WTC11 (cell line): ENCODE measurements around the gene BRD4. TPM values are rescaled to one million over a fixed set of nuclear protein-coding genes. Genes with fewer than 3 reads are reported as not detected.

ENCODE experiments used
- ATAC-seq: fragments of 200-7000 bp; cut with Tn5 transposase; 2 replicates; pipeline ENCODE4 v1.10.0; 2021; ENCODE audit warnings: mild to moderate bottlenecking, moderate library complexity
- CTCF ChIA-PET: fragments of 300-600 bp; sonication (Branson Sonifier 250); formaldehyde crosslinking; loops from one replicate; lab custom pipeline; 2021; ENCODE audit warnings: antibody characterized with exemption; lab: Charles Lee
- POLR2A ChIA-PET: fragments of 350-600 bp; sonication (Branson Sonifier 250); formaldehyde crosslinking; loops from one replicate; lab custom pipeline; 2021; ENCODE audit warnings: antibody characterized with exemption; lab: Charles Lee
- DNase-seq: peaks from one replicate; pipeline ENCODE4 v3.0.0; 2021; ENCODE audit warnings: low spot score
- H3K27ac Mint-ChIP-seq: 2 replicates; pipeline ENCODE4 v1.8.0; 2021; ENCODE audit warnings: mixed read lengths
- H3K27me3 Mint-ChIP-seq: 2 replicates; pipeline ENCODE4 v1.8.0; 2021; ENCODE audit warnings: low read depth, mild to moderate bottlenecking, moderate library complexity, mixed read lengths
- H3K36me3 Mint-ChIP-seq: 2 replicates; pipeline ENCODE4 v1.8.0; 2021; ENCODE audit warnings: mixed read lengths
- H3K4me1 Mint-ChIP-seq: 2 replicates; pipeline ENCODE4 v1.8.0; 2022; ENCODE audit warnings: mixed read lengths
- H3K4me3 Mint-ChIP-seq: 2 replicates; pipeline ENCODE4 v1.8.0; 2021; ENCODE audit warnings: mild to moderate bottlenecking, moderate library complexity, mixed read lengths
- H3K9me3 Mint-ChIP-seq: 2 replicates; pipeline ENCODE4 v1.8.0; 2021; ENCODE audit warnings: mixed read lengths
- ATF1 ChIP-seq: sonication (generic); formaldehyde crosslinking; IDR thresholded peaks from 2 replicates; pipeline ENCODE4 v1.8.1; 2023; ENCODE audit warnings: mild to moderate bottlenecking, moderate library complexity, missing genetic modification reagents
- E2F5 ChIP-seq: sonication (generic); formaldehyde crosslinking; IDR thresholded peaks from 2 replicates; pipeline ENCODE4 v1.8.1; 2022; ENCODE audit warnings: mild to moderate bottlenecking, moderate library complexity, missing genetic modification reagents
- IRF1 ChIP-seq: sonication (generic); formaldehyde crosslinking; IDR thresholded peaks from 2 replicates; pipeline ENCODE4 v1.8.0; 2023; ENCODE audit warnings: missing genetic modification reagents
- KAT7 ChIP-seq: sonication (generic); formaldehyde crosslinking; IDR thresholded peaks from 2 replicates; pipeline ENCODE4 v1.8.1; 2023; ENCODE audit warnings: missing genetic modification reagents, mild to moderate bottlenecking, borderline replicate concordance
- NFE2L1 ChIP-seq: sonication (generic); formaldehyde crosslinking; IDR thresholded peaks from 2 replicates; pipeline ENCODE4 v1.8.1; 2023; ENCODE audit warnings: missing genetic modification reagents
- RELA ChIP-seq: sonication (generic); formaldehyde crosslinking; IDR thresholded peaks from 2 replicates; pipeline ENCODE4 v1.8.1; 2022; ENCODE audit warnings: missing genetic modification reagents, mild to moderate bottlenecking, borderline replicate concordance
- SMAD3 ChIP-seq: sonication (generic); formaldehyde crosslinking; IDR thresholded peaks from 2 replicates; pipeline ENCODE4 v1.8.0; 2022; ENCODE audit warnings: missing genetic modification reagents, mild to moderate bottlenecking, borderline replicate concordance
- SP1 ChIP-seq: sonication (generic); formaldehyde crosslinking; conservative IDR thresholded peaks from 2 replicates; pipeline ENCODE4 v1.8.1; 2022; ENCODE audit warnings: missing genetic modification reagents
- ZBTB43 ChIP-seq: sonication (generic); formaldehyde crosslinking; IDR thresholded peaks from 2 replicates; pipeline ENCODE4 v1.8.1; 2023; ENCODE audit warnings: mild to moderate bottlenecking, missing genetic modification reagents
- ZNF219 ChIP-seq: sonication (generic); formaldehyde crosslinking; IDR thresholded peaks from 2 replicates; pipeline ENCODE4 v1.8.0; 2023; ENCODE audit warnings: missing genetic modification reagents, mild to moderate bottlenecking, borderline replicate concordance
- ZNF317 ChIP-seq: sonication (generic); formaldehyde crosslinking; IDR thresholded peaks from 2 replicates; pipeline ENCODE4 v1.8.1; 2023; ENCODE audit warnings: low read depth, mild to moderate bottlenecking, moderate library complexity, missing genetic modification reagents, borderline replicate concordance
- ZNF425 ChIP-seq: fragments of 250-450 bp; sonication (Bioruptor Pico); conservative IDR thresholded peaks from 2 replicates; pipeline ENCODE4 v1.9.0; 2021; ENCODE audit warnings: mild to moderate bottlenecking
- total RNA-seq: library from RNA; stranded (reverse); gene quantifications from 3 replicates; pipeline ENCODE4 v1.2.3, GENCODE V29; 2021
- TF ChIP-seq, protein P1 (sequence below): sonication (generic); formaldehyde crosslinking; IDR thresholded peaks from 2 replicates; pipeline ENCODE4 v1.8.0; 2022; ENCODE audit warnings: missing genetic modification reagents
- TF ChIP-seq, protein P2 (sequence below): sonication (generic); formaldehyde crosslinking; IDR thresholded peaks from 2 replicates; pipeline ENCODE4 v1.8.1; 2023; ENCODE audit warnings: mild to moderate bottlenecking, missing genetic modification reagents
- TF ChIP-seq, protein P3 (sequence below): sonication (generic); formaldehyde crosslinking; IDR thresholded peaks from 2 replicates; pipeline ENCODE4 v1.8.0; 2022; ENCODE audit warnings: mild to moderate bottlenecking, missing genetic modification reagents
- TF ChIP-seq, protein P4 (sequence below): fragments of 250-450 bp; sonication (Bioruptor Pico); IDR thresholded peaks from 2 replicates; pipeline ENCODE4 v1.9.0; 2021; ENCODE audit warnings: mild to moderate bottlenecking
- TF ChIP-seq, protein P5 (sequence below): sonication (generic); formaldehyde crosslinking; IDR thresholded peaks from 2 replicates; pipeline ENCODE4 v1.8.1; 2022; ENCODE audit warnings: missing genetic modification reagents, borderline replicate concordance
- TF ChIP-seq, protein P6 (sequence below): fragments of 250-450 bp; sonication (Bioruptor Pico); IDR thresholded peaks from 2 replicates; pipeline ENCODE4 v1.8.0; 2021; ENCODE audit warnings: mild to moderate bottlenecking
- TF ChIP-seq, protein P7 (sequence below): fragments of 250-450 bp; sonication (Bioruptor Pico); IDR thresholded peaks from 2 replicates; pipeline ENCODE4 v2.1.2; 2022; ENCODE audit warnings: mild to moderate bottlenecking, moderate library complexity

Gene BRD4
- total RNA-seq, 1 experiment from 2014 or later, result 128 TPM

- POLR2A ChIA-PET, result no interaction called here
- Mint-ChIP-seq H3K4me1 (no peaks in the 10 kb centered on the region), H3K27me3 (no peaks in the 10 kb centered on the region), H3K4me3 (no peak overlapping the region), H3K27ac (no peak overlapping the region), H3K9me3 (no peaks in the 10 kb centered on the region), H3K36me3 (peaks cover 78% of the 10 kb centered on the region)
- CTCF ChIA-PET, result interaction anchor here (0.8 kb wide), 1 partner anchor 289 kb away, joined by 3 read pairs; no protein-coding TSS in a partner anchor
- ATAC-seq, result no peak
- DNase-seq, result no peak
- TF ChIP-seq ZNF219 (CRISPR knock-in tag) (no peak), ZNF317 (CRISPR knock-in tag) (no peak), KAT7 (CRISPR knock-in tag) (no peak), E2F5 (CRISPR knock-in tag) (no peak), RELA (CRISPR knock-in tag) (no peak), ZBTB43 (CRISPR knock-in tag) (no peak), SP1 (CRISPR knock-in tag) (no peak), NFE2L1 (CRISPR knock-in tag) (no peak), IRF1 (CRISPR knock-in tag) (no peak), SMAD3 (CRISPR knock-in tag) (no peak), ATF1 (CRISPR knock-in tag) (no peak), ZNF425 (no peak)
- TF ChIP-seq, protein P1, sequence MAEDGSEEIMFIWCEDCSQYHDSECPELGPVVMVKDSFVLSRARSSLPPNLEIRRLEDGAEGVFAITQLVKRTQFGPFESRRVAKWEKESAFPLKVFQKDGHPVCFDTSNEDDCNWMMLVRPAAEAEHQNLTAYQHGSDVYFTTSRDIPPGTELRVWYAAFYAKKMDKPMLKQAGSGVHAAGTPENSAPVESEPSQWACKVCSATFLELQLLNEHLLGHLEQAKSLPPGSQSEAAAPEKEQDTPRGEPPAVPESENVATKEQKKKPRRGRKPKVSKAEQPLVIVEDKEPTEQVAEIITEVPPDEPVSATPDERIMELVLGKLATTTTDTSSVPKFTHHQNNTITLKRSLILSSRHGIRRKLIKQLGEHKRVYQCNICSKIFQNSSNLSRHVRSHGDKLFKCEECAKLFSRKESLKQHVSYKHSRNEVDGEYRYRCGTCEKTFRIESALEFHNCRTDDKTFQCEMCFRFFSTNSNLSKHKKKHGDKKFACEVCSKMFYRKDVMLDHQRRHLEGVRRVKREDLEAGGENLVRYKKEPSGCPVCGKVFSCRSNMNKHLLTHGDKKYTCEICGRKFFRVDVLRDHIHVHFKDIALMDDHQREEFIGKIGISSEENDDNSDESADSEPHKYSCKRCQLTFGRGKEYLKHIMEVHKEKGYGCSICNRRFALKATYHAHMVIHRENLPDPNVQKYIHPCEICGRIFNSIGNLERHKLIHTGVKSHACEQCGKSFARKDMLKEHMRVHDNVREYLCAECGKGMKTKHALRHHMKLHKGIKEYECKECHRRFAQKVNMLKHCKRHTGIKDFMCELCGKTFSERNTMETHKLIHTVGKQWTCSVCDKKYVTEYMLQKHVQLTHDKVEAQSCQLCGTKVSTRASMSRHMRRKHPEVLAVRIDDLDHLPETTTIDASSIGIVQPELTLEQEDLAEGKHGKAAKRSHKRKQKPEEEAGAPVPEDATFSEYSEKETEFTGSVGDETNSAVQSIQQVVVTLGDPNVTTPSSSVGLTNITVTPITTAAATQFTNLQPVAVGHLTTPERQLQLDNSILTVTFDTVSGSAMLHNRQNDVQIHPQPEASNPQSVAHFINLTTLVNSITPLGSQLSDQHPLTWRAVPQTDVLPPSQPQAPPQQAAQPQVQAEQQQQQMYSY (CRISPR knock-in tag), result no peak
- TF ChIP-seq, protein P2, sequence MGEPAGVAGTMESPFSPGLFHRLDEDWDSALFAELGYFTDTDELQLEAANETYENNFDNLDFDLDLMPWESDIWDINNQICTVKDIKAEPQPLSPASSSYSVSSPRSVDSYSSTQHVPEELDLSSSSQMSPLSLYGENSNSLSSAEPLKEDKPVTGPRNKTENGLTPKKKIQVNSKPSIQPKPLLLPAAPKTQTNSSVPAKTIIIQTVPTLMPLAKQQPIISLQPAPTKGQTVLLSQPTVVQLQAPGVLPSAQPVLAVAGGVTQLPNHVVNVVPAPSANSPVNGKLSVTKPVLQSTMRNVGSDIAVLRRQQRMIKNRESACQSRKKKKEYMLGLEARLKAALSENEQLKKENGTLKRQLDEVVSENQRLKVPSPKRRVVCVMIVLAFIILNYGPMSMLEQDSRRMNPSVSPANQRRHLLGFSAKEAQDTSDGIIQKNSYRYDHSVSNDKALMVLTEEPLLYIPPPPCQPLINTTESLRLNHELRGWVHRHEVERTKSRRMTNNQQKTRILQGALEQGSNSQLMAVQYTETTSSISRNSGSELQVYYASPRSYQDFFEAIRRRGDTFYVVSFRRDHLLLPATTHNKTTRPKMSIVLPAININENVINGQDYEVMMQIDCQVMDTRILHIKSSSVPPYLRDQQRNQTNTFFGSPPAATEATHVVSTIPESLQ (CRISPR knock-in tag), result no peak
- TF ChIP-seq, protein P3, sequence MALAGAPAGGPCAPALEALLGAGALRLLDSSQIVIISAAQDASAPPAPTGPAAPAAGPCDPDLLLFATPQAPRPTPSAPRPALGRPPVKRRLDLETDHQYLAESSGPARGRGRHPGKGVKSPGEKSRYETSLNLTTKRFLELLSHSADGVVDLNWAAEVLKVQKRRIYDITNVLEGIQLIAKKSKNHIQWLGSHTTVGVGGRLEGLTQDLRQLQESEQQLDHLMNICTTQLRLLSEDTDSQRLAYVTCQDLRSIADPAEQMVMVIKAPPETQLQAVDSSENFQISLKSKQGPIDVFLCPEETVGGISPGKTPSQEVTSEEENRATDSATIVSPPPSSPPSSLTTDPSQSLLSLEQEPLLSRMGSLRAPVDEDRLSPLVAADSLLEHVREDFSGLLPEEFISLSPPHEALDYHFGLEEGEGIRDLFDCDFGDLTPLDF, result no peak
- TF ChIP-seq, protein P4, sequence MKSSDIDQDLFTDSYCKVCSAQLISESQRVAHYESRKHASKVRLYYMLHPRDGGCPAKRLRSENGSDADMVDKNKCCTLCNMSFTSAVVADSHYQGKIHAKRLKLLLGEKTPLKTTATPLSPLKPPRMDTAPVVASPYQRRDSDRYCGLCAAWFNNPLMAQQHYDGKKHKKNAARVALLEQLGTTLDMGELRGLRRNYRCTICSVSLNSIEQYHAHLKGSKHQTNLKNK (CRISPR knock-in tag), result no peak
- TF ChIP-seq, protein P5, sequence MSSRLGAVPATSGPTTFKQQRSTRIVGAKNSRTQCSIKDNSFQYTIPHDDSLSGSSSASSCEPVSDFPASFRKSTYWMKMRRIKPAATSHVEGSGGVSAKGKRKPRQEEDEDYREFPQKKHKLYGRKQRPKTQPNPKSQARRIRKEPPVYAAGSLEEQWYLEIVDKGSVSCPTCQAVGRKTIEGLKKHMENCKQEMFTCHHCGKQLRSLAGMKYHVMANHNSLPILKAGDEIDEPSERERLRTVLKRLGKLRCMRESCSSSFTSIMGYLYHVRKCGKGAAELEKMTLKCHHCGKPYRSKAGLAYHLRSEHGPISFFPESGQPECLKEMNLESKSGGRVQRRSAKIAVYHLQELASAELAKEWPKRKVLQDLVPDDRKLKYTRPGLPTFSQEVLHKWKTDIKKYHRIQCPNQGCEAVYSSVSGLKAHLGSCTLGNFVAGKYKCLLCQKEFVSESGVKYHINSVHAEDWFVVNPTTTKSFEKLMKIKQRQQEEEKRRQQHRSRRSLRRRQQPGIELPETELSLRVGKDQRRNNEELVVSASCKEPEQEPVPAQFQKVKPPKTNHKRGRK, result no peak
- TF ChIP-seq, protein P6, sequence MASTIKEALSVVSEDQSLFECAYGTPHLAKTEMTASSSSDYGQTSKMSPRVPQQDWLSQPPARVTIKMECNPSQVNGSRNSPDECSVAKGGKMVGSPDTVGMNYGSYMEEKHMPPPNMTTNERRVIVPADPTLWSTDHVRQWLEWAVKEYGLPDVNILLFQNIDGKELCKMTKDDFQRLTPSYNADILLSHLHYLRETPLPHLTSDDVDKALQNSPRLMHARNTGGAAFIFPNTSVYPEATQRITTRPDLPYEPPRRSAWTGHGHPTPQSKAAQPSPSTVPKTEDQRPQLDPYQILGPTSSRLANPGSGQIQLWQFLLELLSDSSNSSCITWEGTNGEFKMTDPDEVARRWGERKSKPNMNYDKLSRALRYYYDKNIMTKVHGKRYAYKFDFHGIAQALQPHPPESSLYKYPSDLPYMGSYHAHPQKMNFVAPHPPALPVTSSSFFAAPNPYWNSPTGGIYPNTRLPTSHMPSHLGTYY, result no peak
- TF ChIP-seq, protein P7, sequence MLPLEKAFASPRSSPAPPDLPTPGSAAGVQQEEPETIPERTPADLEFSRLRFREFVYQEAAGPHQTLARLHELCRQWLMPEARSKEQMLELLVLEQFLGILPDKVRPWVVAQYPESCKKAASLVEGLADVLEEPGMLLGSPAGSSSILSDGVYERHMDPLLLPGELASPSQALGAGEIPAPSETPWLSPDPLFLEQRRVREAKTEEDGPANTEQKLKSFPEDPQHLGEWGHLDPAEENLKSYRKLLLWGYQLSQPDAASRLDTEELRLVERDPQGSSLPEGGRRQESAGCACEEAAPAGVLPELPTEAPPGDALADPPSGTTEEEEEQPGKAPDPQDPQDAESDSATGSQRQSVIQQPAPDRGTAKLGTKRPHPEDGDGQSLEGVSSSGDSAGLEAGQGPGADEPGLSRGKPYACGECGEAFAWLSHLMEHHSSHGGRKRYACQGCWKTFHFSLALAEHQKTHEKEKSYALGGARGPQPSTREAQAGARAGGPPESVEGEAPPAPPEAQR, result no peak
These were observed 65.7 kb downstream of the BRD4 start for GRCh38 chr19:15266683-15267082.
